ENCODE data around the gene NEK10. TPM values are rescaled to one million over a fixed set of nuclear protein-coding genes. Genes with fewer than 3 reads are reported as not detected.
A peak's percentile ranks its signal among the peaks of the same experiment; 100 is the strongest.

Gene NEK10
- total and polyA plus RNA-seq, 2 of the 13 experiments (the other 11 are each of a cell fraction or from before 2014, with no cell fraction given): 2.8 to 14.2 TPM

GRCh38 chr3:27360113-27361078 lies 8.8 kb downstream of the NEK10 start (continued):
- TF ChIP-seq SNAPC5 (CRISPR knock-in tag; IDR thresholded peaks at IDR 0.05; ENCODE audit: borderline replicate concordance) (peak; percentile 43; the same call in 1 of the 2 replicates), MAF1 (CRISPR knock-in tag; IDR thresholded peaks at IDR 0.05; ENCODE audit: borderline replicate concordance) (no peak), BATF2 (CRISPR knock-in tag; IDR thresholded peaks at IDR 0.05) (no peak), ELF3 (CRISPR knock-in tag; IDR thresholded peaks at IDR 0.05) (peak; percentile 93), ZMYM4 (CRISPR knock-in tag; IDR thresholded peaks at IDR 0.05) (peak; percentile 96), FIP1L1 (IDR thresholded peaks at IDR 0.05; ENCODE audit: borderline replicate concordance, insufficient read depth, low read depth, low read length) (no peak), ZSCAN31 (CRISPR knock-in tag; IDR thresholded peaks at IDR 0.05; ENCODE audit: low read depth) (peak; percentile 89; the same call in 1 of the 2 replicates), HDAC6 (IDR thresholded peaks at IDR 0.05; ENCODE audit: low read depth, low read length) (no peak), ARID4A (CRISPR knock-in tag; IDR thresholded peaks at IDR 0.05; ENCODE audit: borderline replicate concordance) (peak; percentile 76; the same call in 1 of the 2 replicates), RARG (CRISPR knock-in tag; IDR thresholded peaks at IDR 0.05; ENCODE audit: low read depth) (no peak), KDM2A (CRISPR knock-in tag; IDR thresholded peaks at IDR 0.05; ENCODE audit: borderline replicate concordance, low read depth) (peak; percentile 38; the same call in 1 of the 2 replicates), AKAP8 (CRISPR knock-in tag; IDR thresholded peaks at IDR 0.05) (peak; percentile 80; the same call in 1 of the 2 replicates), ZBTB8A (CRISPR knock-in tag; IDR thresholded peaks at IDR 0.05; ENCODE audit: borderline replicate concordance, low read depth) (no peak), KAT7 (CRISPR knock-in tag; IDR thresholded peaks at IDR 0.05; ENCODE audit: borderline replicate concordance) (0 out of 2 replicates have a peak, but pooled peaks have one; percentile 5), SIN3A (IDR thresholded peaks at IDR 0.05; ENCODE audit: borderline replicate concordance, low read depth, low read length) (no peak), SAP130 (CRISPR knock-in tag; IDR thresholded peaks at IDR 0.05; ENCODE audit: low read depth) (peak; percentile 93), CC2D1A (CRISPR knock-in tag; IDR thresholded peaks at IDR 0.05) (no peak), ZNF776 (CRISPR knock-in tag; IDR thresholded peaks at IDR 0.05) (no peak)
- TF ChIP-seq, protein P1, sequence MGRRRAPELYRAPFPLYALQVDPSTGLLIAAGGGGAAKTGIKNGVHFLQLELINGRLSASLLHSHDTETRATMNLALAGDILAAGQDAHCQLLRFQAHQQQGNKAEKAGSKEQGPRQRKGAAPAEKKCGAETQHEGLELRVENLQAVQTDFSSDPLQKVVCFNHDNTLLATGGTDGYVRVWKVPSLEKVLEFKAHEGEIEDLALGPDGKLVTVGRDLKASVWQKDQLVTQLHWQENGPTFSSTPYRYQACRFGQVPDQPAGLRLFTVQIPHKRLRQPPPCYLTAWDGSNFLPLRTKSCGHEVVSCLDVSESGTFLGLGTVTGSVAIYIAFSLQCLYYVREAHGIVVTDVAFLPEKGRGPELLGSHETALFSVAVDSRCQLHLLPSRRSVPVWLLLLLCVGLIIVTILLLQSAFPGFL (CRISPR knock-in tag; IDR thresholded peaks at IDR 0.05): no peak
- TF ChIP-seq, protein P2, sequence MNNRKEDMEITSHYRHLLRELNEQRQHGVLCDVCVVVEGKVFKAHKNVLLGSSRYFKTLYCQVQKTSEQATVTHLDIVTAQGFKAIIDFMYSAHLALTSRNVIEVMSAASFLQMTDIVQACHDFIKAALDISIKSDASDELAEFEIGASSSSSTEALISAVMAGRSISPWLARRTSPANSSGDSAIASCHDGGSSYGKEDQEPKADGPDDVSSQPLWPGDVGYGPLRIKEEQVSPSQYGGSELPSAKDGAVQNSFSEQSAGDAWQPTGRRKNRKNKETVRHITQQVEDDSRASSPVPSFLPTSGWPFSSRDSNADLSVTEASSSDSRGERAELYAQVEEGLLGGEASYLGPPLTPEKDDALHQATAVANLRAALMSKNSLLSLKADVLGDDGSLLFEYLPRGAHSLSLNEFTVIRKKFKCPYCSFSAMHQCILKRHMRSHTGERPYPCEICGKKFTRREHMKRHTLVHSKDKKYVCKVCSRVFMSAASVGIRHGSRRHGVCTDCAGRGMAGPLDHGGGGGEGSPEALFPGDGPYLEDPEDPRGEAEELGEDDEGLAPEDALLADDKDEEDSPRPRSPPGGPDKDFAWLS (CRISPR knock-in tag; IDR thresholded peaks at IDR 0.05; ENCODE audit: borderline replicate concordance): no peak

Data from HepG2 (cell line).